ENCODE measurements around the gene PITX2. TPM values are rescaled to one million over a fixed set of nuclear protein-coding genes. Genes with fewer than 3 reads are reported as not detected.

Gene PITX2
- total RNA-seq, 1 donor from 2014 or later, result 1.3 TPM

DNA sequence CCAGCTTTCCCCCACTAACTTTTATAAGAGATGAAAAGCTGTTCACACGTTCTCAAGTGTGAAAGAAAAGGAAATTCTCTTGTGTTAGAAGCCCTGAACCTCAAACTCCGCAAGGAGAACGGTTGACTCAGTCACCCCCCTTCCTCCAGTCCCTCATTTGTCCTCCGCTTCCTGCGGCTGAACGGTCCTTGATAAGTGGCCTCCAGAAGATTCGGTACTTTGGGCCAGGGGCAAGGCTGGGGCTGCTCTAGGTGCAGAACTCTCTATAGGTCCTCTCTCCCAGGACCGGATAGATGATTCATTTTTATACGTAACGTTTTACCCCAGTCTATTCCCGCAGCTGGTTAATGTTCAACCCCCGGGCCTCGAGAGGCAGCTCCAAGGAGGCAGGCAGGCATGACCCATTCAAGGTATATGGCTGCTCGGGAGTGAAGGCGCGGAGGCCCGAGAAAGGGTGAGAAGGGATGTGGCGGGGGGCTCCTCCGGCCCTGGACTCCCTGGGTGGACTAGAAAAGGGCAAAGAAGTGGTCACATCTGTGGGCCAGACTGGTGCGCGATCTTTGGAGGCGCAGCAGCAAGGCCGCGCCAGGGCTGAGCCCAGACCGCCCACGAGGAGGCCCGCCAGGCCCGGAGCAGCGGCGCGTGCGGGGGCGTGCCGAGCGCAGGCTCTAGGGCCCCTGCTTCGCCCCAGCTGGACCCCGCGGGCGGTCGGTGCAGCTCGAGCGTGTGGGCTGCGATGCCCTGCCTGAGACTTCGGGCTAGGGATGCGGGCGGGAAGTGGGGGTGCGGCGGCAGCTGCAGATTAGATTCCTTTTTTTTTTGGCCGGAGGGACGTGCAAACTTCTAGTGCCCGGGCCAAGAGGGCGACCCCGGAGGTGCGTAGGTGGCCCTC is 11.7 kb downstream of the PITX2 start:
- peaks cover 39% of the 10 kb centered on the region for H3K27me3 Mint-ChIP-seq (ENCODE audit: unreplicated experiment)
- peaks cover 3% of the 10 kb centered on the region for H3K4me1 Mint-ChIP-seq (ENCODE audit: low read depth, unreplicated experiment)

DNA sequence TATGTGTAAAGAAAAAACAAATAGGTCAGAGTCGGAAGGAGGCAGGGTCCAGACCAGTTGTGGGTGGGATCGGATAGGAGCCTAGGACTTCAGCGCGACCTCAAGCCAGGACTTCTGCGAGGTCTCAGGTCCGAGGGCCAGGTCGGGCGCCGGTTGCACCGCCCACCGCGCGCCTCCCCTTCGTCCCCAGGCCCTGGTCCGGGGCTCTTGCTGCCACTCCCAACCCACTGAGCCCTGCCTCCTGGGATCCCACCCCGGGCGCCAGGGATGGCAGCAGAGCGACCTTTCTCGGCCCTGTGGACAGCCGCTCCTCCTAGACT is 12.3 kb downstream of the PITX2 start:
- H3K36me3 Mint-ChIP-seq (ENCODE audit: unreplicated experiment), result no peaks in the 10 kb centered on the region
- no peak for DNase-seq
- TF ChIP-seq, protein P1, sequence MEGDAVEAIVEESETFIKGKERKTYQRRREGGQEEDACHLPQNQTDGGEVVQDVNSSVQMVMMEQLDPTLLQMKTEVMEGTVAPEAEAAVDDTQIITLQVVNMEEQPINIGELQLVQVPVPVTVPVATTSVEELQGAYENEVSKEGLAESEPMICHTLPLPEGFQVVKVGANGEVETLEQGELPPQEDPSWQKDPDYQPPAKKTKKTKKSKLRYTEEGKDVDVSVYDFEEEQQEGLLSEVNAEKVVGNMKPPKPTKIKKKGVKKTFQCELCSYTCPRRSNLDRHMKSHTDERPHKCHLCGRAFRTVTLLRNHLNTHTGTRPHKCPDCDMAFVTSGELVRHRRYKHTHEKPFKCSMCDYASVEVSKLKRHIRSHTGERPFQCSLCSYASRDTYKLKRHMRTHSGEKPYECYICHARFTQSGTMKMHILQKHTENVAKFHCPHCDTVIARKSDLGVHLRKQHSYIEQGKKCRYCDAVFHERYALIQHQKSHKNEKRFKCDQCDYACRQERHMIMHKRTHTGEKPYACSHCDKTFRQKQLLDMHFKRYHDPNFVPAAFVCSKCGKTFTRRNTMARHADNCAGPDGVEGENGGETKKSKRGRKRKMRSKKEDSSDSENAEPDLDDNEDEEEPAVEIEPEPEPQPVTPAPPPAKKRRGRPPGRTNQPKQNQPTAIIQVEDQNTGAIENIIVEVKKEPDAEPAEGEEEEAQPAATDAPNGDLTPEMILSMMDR (IDR thresholded peaks at IDR 0.05; ENCODE audit: partially characterized antibody, unreplicated experiment), result no peak
- H3K4me1 Mint-ChIP-seq (ENCODE audit: low read depth, unreplicated experiment), result no peaks in the 10 kb centered on the region
- no peak overlapping the region for H3K27ac Mint-ChIP-seq (ENCODE audit: unreplicated experiment)
- H3K27me3 Mint-ChIP-seq (ENCODE audit: unreplicated experiment), result peaks cover 34% of the 10 kb centered on the region
- H3K4me3 Mint-ChIP-seq (ENCODE audit: unreplicated experiment), result no peak overlapping the region
- peaks cover 7% of the 10 kb centered on the region for H3K9me3 Mint-ChIP-seq (ENCODE audit: unreplicated experiment)

More for the DNA sequence above, 11.7 kb downstream of the PITX2 start:
- no peaks in the 10 kb centered on the region for H3K36me3 Mint-ChIP-seq (ENCODE audit: unreplicated experiment)
- DNase-seq, result no peak
- peaks cover 11% of the 10 kb centered on the region for H3K9me3 Mint-ChIP-seq (ENCODE audit: unreplicated experiment)
- H3K4me3 Mint-ChIP-seq (ENCODE audit: unreplicated experiment), result no peak overlapping the region
- H3K27ac Mint-ChIP-seq (ENCODE audit: unreplicated experiment), result no peak overlapping the region
- TF ChIP-seq, protein P1 (IDR thresholded peaks at IDR 0.05; ENCODE audit: partially characterized antibody, unreplicated experiment), result no peak

DNA sequence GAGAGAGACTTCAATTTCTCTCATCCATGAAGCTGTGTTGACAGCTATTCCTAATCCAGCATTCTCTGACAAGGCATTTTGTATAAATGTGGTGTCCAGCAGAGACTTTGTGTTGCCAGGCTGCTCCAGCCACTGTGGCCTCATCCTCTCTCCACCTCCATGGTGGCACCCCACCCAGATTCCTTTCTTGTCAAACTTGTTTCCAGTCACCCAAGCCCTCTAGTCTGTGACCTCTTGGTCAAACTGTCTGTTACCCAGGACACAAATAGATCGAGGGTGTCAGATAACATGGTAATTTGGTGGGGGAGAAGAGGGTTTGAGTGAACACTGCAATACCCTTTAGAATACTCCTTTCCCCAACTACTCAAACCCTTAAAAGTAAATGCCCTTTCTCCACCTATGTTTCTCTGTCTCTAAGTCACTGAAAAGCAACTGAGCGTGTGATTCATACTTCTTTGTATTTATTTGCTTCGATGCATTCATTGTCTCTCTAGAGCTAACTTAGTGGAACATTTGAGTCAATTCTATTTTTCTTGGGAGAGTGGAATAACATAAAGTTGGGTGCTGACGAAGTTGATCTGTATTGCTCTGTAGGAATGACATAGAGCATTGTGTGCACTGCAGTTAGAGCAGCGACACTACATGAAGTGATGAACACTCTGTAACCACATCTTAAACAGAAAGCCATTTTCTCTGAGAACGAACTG is 13.7 kb downstream of the PITX2 start:
- TF ChIP-seq, protein P1 (IDR thresholded peaks at IDR 0.05; ENCODE audit: partially characterized antibody, unreplicated experiment), result no peak
- Mint-ChIP-seq H3K9me3 (ENCODE audit: unreplicated experiment) (peaks cover 4% of the 10 kb centered on the region), H3K36me3 (ENCODE audit: unreplicated experiment) (no peaks in the 10 kb centered on the region), H3K4me3 (ENCODE audit: unreplicated experiment) (no peak overlapping the region), H3K27ac (ENCODE audit: unreplicated experiment) (no peak overlapping the region), H3K27me3 (ENCODE audit: unreplicated experiment) (peaks cover 27% of the 10 kb centered on the region), H3K4me1 (ENCODE audit: low read depth, unreplicated experiment) (no peaks in the 10 kb centered on the region)
- no peak for DNase-seq

DNA sequence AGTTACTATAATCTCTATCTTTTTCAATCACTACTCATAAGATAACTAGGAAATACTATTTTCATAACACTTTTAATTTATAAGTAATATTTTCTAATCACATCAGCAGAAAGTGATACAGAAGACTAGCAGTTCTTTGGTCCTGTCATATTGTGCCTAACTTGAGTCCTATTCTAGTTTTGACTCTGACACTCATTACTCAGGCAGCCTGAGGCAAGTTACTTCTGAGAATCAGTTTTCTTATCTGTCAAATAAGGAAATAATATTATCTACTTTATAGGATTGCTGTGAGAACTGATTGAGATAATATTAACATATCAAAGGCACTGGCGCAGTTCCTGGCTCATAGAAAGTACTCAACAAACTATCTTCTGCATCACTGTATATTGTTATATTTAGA is 17.8 kb downstream of the PITX2 start:
- Mint-ChIP-seq H3K4me3 (ENCODE audit: unreplicated experiment) (no peak overlapping the region), H3K4me1 (ENCODE audit: low read depth, unreplicated experiment) (no peaks in the 10 kb centered on the region), H3K27ac (ENCODE audit: unreplicated experiment) (no peak overlapping the region), H3K36me3 (ENCODE audit: unreplicated experiment) (no peaks in the 10 kb centered on the region), H3K27me3 (ENCODE audit: unreplicated experiment) (peaks cover 7% of the 10 kb centered on the region), H3K9me3 (ENCODE audit: unreplicated experiment) (no peaks in the 10 kb centered on the region)
- no peak for DNase-seq
- TF ChIP-seq, protein P1 (IDR thresholded peaks at IDR 0.05; ENCODE audit: partially characterized antibody, unreplicated experiment), result no peak

DNA sequence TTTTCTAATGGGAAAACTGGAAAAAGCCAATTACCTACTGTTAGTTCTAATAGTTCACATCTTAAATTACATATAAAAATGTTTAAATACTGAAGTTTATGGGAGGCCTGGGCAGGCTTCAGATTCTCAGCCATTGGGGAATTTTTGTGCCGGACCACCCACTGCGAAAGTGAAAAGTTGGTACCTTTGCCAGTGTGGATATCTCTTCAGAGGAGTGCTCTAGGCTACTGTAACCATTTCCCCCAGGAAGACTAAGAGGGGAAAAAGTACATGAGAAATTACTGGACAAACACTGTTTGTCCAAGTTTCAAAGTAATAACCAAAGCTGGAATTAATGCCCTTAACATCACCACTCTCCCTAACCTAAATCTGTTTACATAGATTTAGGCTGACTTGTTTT is 20.8 kb downstream of the PITX2 start:
- no peaks in the 10 kb centered on the region for H3K27me3 Mint-ChIP-seq (ENCODE audit: unreplicated experiment)
- TF ChIP-seq, protein P1 (IDR thresholded peaks at IDR 0.05; ENCODE audit: partially characterized antibody, unreplicated experiment), result no peak
- no peak overlapping the region for H3K4me3 Mint-ChIP-seq (ENCODE audit: unreplicated experiment)
- H3K27ac Mint-ChIP-seq (ENCODE audit: unreplicated experiment), result no peak overlapping the region
- H3K4me1 Mint-ChIP-seq (ENCODE audit: low read depth, unreplicated experiment), result no peaks in the 10 kb centered on the region
- no peaks in the 10 kb centered on the region for H3K9me3 Mint-ChIP-seq (ENCODE audit: unreplicated experiment)
- no peaks in the 10 kb centered on the region for H3K36me3 Mint-ChIP-seq (ENCODE audit: unreplicated experiment)
- no peak for DNase-seq
